Bronchial epithelial cell (primary cell): ENCODE measurements around the gene CCDC158. TPM values are rescaled to one million over a fixed set of nuclear protein-coding genes. Genes with fewer than 3 reads are reported as not detected.

Experiments used
- DNase-seq: peaks from one replicate; pipeline ENCODE4 v3.0.0-alpha.2; 2010; ENCODE audit warnings: low read depth
- FAIRE-seq: peaks from 2 replicates; lab custom pipeline; 2011; peaks lifted over from hg19 to GRCh38; lab: Jason Lieb, UNC
- H3K27me3 ChIP-seq: 2 replicates; pipeline ENCODE4 v1.5.1; 2011; ENCODE audit warnings: low read length; ENCODE audit not compliant: control insufficient read depth, insufficient read depth
- H3K36me3 ChIP-seq: 2 replicates; pipeline ENCODE4 v1.5.1; 2011; ENCODE audit warnings: low read length; ENCODE audit not compliant: control insufficient read depth, insufficient read depth
- H3K4me3 ChIP-seq: 2 replicates; pipeline ENCODE4 v1.5.1; 2011; ENCODE audit warnings: mild to moderate bottlenecking, low read depth, low read length, control low read depth
- total RNA-seq: library from RNA; depleted of rRNA; stranded (reverse); fragments of >200 nt; gene quantifications from 2 replicates; pipeline ENCODE4 v1.2.1, GENCODE V29; 2014
- TF ChIP-seq, protein P1 (sequence below): IDR thresholded peaks from 2 replicates; pipeline ENCODE4 v1.5.1; 2011; ENCODE audit warnings: mild to moderate bottlenecking, moderate library complexity, low read length, control low read depth, inconsistent platforms; ENCODE audit not compliant: insufficient read depth, severe bottlenecking

The CCDC158 gene
- total RNA-seq, 1 donor from 2014 or later = under 0.01 TPM

DNA sequence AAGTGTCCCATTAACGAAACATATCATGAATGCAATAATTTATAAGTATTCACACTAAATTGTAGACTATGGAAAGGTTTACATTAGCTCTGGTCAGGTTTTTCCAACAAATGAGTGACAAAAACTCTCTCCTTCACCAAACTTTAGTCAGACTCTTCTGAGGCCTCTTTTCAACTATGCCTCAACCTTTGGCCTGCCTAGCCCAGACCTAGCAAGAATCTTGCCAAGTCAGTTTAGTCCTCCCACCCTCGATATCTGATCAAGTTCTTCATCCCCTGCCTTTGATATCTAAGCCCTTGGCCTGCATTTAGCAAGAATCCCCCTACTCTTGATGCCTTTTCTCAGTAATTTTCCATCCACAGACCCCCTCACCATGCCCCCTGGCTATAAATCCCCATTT, 37.9 kb downstream of the CCDC158 start:
- Histone ChIP-seq H3K36me3 (no peaks in the 10 kb centered on the region), H3K4me3 (no peak overlapping the region), H3K27me3 (no peaks in the 10 kb centered on the region)
- no peak for FAIRE-seq
- DNase-seq = no peak
- TF ChIP-seq, protein P1, sequence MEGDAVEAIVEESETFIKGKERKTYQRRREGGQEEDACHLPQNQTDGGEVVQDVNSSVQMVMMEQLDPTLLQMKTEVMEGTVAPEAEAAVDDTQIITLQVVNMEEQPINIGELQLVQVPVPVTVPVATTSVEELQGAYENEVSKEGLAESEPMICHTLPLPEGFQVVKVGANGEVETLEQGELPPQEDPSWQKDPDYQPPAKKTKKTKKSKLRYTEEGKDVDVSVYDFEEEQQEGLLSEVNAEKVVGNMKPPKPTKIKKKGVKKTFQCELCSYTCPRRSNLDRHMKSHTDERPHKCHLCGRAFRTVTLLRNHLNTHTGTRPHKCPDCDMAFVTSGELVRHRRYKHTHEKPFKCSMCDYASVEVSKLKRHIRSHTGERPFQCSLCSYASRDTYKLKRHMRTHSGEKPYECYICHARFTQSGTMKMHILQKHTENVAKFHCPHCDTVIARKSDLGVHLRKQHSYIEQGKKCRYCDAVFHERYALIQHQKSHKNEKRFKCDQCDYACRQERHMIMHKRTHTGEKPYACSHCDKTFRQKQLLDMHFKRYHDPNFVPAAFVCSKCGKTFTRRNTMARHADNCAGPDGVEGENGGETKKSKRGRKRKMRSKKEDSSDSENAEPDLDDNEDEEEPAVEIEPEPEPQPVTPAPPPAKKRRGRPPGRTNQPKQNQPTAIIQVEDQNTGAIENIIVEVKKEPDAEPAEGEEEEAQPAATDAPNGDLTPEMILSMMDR = no peak

DNA sequence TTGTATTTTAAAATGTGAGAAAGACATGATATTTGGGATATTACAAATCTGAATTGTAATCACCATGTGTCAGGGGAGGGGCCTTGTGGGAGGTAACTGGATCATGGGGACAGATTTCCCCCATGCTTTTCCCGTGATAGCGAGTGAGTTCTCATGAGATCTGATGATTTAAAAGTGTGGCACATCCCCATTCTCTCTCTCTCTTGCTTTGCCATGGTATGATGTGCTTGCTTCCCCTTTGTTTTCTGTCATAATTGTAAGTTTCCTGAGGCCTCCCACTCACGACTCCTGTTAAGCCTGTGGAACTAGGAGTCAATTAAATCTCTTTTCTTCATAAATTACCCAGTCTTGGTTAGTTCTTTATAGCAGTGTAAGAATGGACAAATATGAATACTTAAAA, 39.0 kb downstream of the CCDC158 start:
- TF ChIP-seq, protein P1 = no peak
- Histone ChIP-seq H3K36me3 (no peaks in the 10 kb centered on the region), H3K4me3 (no peak overlapping the region), H3K27me3 (no peaks in the 10 kb centered on the region)
- DNase-seq (no peak), FAIRE-seq (no peak)

DNA sequence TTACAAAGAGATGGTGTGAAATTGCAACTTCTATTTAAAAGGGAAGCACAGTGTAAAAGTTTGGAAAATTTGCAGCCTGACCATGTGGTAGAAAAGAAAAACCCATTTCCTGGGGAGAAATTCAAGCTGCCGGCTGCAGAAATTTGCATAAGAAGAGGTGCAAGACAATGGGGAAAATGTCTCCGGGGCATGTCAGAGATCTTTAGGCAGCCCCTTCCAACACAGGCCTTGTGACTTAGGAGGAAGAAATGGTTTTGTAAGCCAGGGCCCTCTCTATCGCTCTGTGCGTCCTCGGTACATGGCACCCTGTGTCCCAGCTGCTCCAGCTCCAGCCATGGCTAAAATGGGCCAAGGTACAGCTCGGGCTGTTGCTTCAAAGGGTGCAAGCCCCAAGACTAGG, 40.4 kb downstream of the CCDC158 start:
- DNase-seq (no peak), FAIRE-seq (no peak)
- TF ChIP-seq, protein P1 = no peak
- Histone ChIP-seq H3K36me3 (no peaks in the 10 kb centered on the region), H3K27me3 (no peaks in the 10 kb centered on the region), H3K4me3 (no peak overlapping the region)

DNA sequence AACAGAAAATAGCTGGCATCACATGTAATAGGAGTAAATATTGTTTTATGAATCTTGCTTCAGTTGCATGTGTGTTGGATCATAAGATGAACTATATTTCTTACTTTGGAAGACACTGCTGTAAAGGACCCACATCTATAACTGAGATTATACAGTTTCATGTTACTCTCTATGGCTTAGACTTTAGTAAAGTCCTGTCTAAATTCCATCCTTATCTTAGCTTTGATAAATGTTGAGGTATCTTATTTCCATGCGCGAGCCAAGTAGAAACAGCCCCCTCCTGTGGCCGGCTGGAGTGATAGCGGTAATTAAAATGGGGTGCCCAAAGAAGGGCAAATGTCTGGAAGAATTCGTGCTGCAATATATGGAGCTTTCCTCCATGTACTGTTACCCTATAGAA, 43.0 kb downstream of the CCDC158 start:
- FAIRE-seq (no peak), DNase-seq (peak; percentile 33)
- Histone ChIP-seq H3K4me3 (no peak overlapping the region), H3K36me3 (no peaks in the 10 kb centered on the region), H3K27me3 (no peaks in the 10 kb centered on the region)
- TF ChIP-seq, protein P1 = peak; percentile 42

DNA sequence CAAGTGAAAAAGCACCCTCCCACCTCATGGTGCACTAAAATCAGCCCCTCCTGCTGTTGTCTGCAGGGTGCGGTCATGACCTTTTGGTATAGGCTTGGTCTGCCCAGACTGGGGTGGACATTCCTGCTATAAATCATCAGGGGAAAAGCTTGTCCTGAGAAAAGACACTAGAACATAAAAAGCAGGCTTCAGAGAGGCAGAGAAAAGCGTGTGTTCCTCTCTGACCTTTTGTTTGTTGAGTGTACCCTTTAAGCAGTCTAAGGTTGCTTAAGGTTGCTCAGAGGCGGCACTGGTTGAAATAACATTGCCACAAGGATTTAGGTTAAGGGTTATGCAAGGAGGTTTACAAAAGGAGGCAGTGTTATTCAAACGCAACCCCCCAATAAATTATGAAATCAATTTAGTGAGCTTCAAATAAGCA, 43.5 kb downstream of the CCDC158 start:
- Histone ChIP-seq H3K4me3 (no peak overlapping the region), H3K27me3 (no peaks in the 10 kb centered on the region), H3K36me3 (no peaks in the 10 kb centered on the region)
- TF ChIP-seq, protein P1 = no peak
- DNase-seq = no peak
- FAIRE-seq = no peak

DNA sequence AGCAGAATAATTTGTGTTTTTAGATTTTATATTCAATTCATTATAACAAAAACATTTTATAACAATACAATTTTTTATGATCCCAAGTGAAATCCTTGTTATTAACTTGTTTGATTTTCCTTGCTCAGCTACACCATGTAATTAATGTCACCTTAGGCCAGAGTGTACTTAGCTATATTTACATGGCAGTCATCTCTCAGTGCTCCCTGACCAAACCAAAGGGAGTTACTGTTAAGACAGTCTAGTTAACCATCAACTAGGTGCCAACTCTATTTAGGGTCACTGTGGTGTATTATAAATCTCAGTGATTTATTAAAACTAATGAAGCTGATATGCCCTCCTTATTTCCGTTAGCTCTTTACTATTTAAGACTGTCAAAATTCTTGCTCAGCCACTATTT, 44.4 kb downstream of the CCDC158 start:
- H3K27me3 ChIP-seq = no peaks in the 10 kb centered on the region
- TF ChIP-seq, protein P1 = no peak
- H3K36me3 ChIP-seq = no peaks in the 10 kb centered on the region
- DNase-seq = no peak
- FAIRE-seq = no peak
- no peak overlapping the region for H3K4me3 ChIP-seq
